ENCODE measurements around the gene MCU. TPM values are rescaled to one million over a fixed set of nuclear protein-coding genes. Genes with fewer than 3 reads are reported as not detected.

Gene MCU
- total RNA-seq, 4 donors from 2014 or later: 30.0 to 42.8 (median 34.1) TPM

GRCh38 chr10:72712136-72712535, 20.2 kb downstream of the MCU start:
- DNase-seq (ENCODE audit: low spot score in 2 of 2): no peak
- WGBS, 2 donors: 24 to 27% methylated on average over 2 of the region's 2 CpGs
- H3K4me3 ChIP-seq (ENCODE audit: low read depth, poor library complexity, severe bottlenecking): no peak overlapping the region
- intact Hi-C loops (cut with DNase I; ENCODE audit: low total_unique reads): no loop called here
- TF ChIP-seq CTCF (IDR thresholded peaks at IDR 0.05): no peak
- TF ChIP-seq POLR2A (IDR thresholded peaks at IDR 0.05): no peak

- TF ChIP-seq POLR2A (IDR thresholded peaks at IDR 0.05) (no peak), CTCF (IDR thresholded peaks at IDR 0.05) (no peak)
- no peak overlapping the region for H3K4me3 ChIP-seq (ENCODE audit: low read depth, poor library complexity, severe bottlenecking)
- intact Hi-C loops (cut with DNase I; ENCODE audit: low total_unique reads): no loop called here
- no peak for DNase-seq (ENCODE audit: low spot score in 2 of 2)
- 91 to 95% methylated on average over 2 of the region's 2 CpGs for WGBS, 2 donors
These were observed 28.1 kb downstream of the MCU start for GRCh38 chr10:72719941-72720592.

- no peak overlapping the region for H3K4me3 ChIP-seq (ENCODE audit: low read depth, poor library complexity, severe bottlenecking)
- WGBS, 2 donors: 90 to 92% methylated on average over 4 of the region's 4 CpGs
- no peak for TF ChIP-seq CTCF (IDR thresholded peaks at IDR 0.05)
- no peak for TF ChIP-seq POLR2A (IDR thresholded peaks at IDR 0.05)
These were observed 29.1 kb downstream of the MCU start for GRCh38 chr10:72720814-72721660.

GRCh38 chr10:72727130-72727529, 35.2 kb downstream of the MCU start:
- intact Hi-C loops (cut with DNase I; ENCODE audit: low total_unique reads): no loop called here
- DNase-seq (ENCODE audit: low spot score in 2 of 2): no peak
- H3K4me3 ChIP-seq (ENCODE audit: low read depth, poor library complexity, severe bottlenecking): no peak overlapping the region
- 44 to 45% methylated on average over 2 of the region's 2 CpGs for WGBS, 2 donors
- no peak for TF ChIP-seq CTCF (IDR thresholded peaks at IDR 0.05)
- no peak for TF ChIP-seq POLR2A (IDR thresholded peaks at IDR 0.05)

More at GRCh38 chr10:72720814-72721660, 29.1 kb downstream of the MCU start:
- intact Hi-C loops (cut with DNase I; ENCODE audit: low total_unique reads): no loop called here
- no peak for DNase-seq (ENCODE audit: low spot score in 2 of 2)

GRCh38 chr10:72728462-72728861, 36.5 kb downstream of the MCU start:
- no peak for DNase-seq (ENCODE audit: low spot score in 2 of 2)
- no peak overlapping the region for H3K4me3 ChIP-seq (ENCODE audit: low read depth, poor library complexity, severe bottlenecking)
- WGBS, 2 donors: 95 to 97% methylated on average over 2 of the region's 2 CpGs
- intact Hi-C loops (cut with DNase I; ENCODE audit: low total_unique reads): no loop called here
- TF ChIP-seq CTCF (IDR thresholded peaks at IDR 0.05) (no peak), POLR2A (IDR thresholded peaks at IDR 0.05) (no peak)
